GM23338 (cell line): ENCODE measurements around the gene PLEKHH3. TPM values are rescaled to one million over a fixed set of nuclear protein-coding genes. Genes with fewer than 3 reads are reported as not detected.

Experiments
- ATAC-seq: fragments of 200-7000 bp; cut with Tn5 transposase; 3 replicates; pipeline ENCODE4 v1.9.1; 2020
- DNase-seq: peaks from one replicate; pipeline ENCODE4 v3.0.0-alpha.2; 2015; ENCODE audit warnings: low spot score
- H2AFZ ChIP-seq: fragments of 200-600 bp; sonication (generic); 2 replicates; pipeline ENCODE4 v1.8.0; 2016; ENCODE audit warnings: antibody characterized with exemption, mild to moderate bottlenecking, moderate library complexity
- H3F3A ChIP-seq: fragments of 200-600 bp; sonication (generic); replicated peaks from 2 replicates; pipeline ENCODE4 v1.8.0; 2017; ENCODE audit warnings: antibody characterized with exemption, mixed run types, low read depth
- H3K27ac ChIP-seq: fragments of 200-600 bp; sonication (generic); 2 replicates; pipeline ENCODE4 v1.6.1; 2016; ENCODE audit warnings: low read depth
- H3K27me3 ChIP-seq: fragments of 200-600 bp; sonication (generic); 2 replicates; pipeline ENCODE4 v1.8.0; 2016; ENCODE audit warnings: mild to moderate bottlenecking, mixed run types, moderate library complexity; ENCODE audit not compliant: insufficient read depth
- H3K36me3 ChIP-seq: fragments of 200-600 bp; sonication (generic); 2 replicates; pipeline ENCODE4 v1.8.0; 2016; ENCODE audit warnings: mild to moderate bottlenecking; ENCODE audit not compliant: insufficient read depth
- H3K4me1 ChIP-seq: fragments of 200-600 bp; sonication (generic); 2 replicates; pipeline ENCODE4 v1.8.0; 2016; ENCODE audit warnings: mild to moderate bottlenecking, moderate library complexity; ENCODE audit not compliant: insufficient read depth
- H3K4me2 ChIP-seq: fragments of 200-600 bp; sonication (generic); 2 replicates; pipeline ENCODE4 v1.7.1; 2017; ENCODE audit warnings: mixed run types
- H3K4me3 ChIP-seq: fragments of 200-600 bp; sonication (generic); 2 replicates; pipeline ENCODE4 v1.6.1; 2016; ENCODE audit warnings: mixed run types
- H3K79me2 ChIP-seq: fragments of 200-600 bp; sonication (generic); replicated peaks from 2 replicates; pipeline ENCODE4 v1.8.0; 2017; ENCODE audit warnings: mild to moderate bottlenecking; ENCODE audit not compliant: insufficient read depth
- H3K9me2 ChIP-seq: fragments of 200-600 bp; sonication (generic); 2 replicates; pipeline ENCODE4 v1.8.0; 2017; ENCODE audit not compliant: insufficient read depth
- H4K20me1 ChIP-seq: fragments of 200-600 bp; sonication (generic); replicated peaks from 2 replicates; pipeline ENCODE4 v1.8.0; 2017; ENCODE audit warnings: mild to moderate bottlenecking; ENCODE audit not compliant: insufficient read depth
- H3K27ac Mint-ChIP-seq: 2 replicates; pipeline ENCODE4 v1.8.0; 2020; ENCODE audit warnings: inconsistent platforms, mild to moderate bottlenecking, moderate library complexity, mixed read lengths
- H3K27me3 Mint-ChIP-seq: 3 replicates; pipeline ENCODE4 v1.8.0; 2022; ENCODE audit warnings: low read depth, mild to moderate bottlenecking, moderate library complexity, mixed read lengths, inconsistent platforms; ENCODE audit not compliant: insufficient read depth, poor library complexity
- H3K36me3 Mint-ChIP-seq: 3 replicates; pipeline ENCODE4 v1.8.0; 2021; ENCODE audit warnings: low read depth, mild to moderate bottlenecking, inconsistent platforms, moderate library complexity, mixed read lengths
- H3K4me1 Mint-ChIP-seq: 3 replicates; pipeline ENCODE4 v1.8.0; 2020; ENCODE audit warnings: mild to moderate bottlenecking, inconsistent platforms, mixed read lengths
- H3K4me3 Mint-ChIP-seq: 3 replicates; pipeline ENCODE4 v1.8.0; 2021; ENCODE audit warnings: moderate library complexity, mild to moderate bottlenecking, inconsistent platforms, mixed read lengths
- H3K9me3 Mint-ChIP-seq: 3 replicates; pipeline ENCODE4 v1.8.0; 2020; ENCODE audit warnings: moderate library complexity, mild to moderate bottlenecking, inconsistent platforms, mixed read lengths
- ETS1 ChIP-seq: IDR thresholded peaks from 2 replicates; pipeline ENCODE4 v1.6.1; 2016; ENCODE audit warnings: antibody characterized with exemption
- EZH2 ChIP-seq: fragments of 200-600 bp; sonication (generic); IDR thresholded peaks from one replicate; pipeline ENCODE4 v1.8.0; 2017; ENCODE audit warnings: antibody characterized with exemption, mild to moderate bottlenecking, low read depth; ENCODE audit not compliant: unreplicated experiment
- JUNB ChIP-seq: IDR thresholded peaks from one replicate; pipeline ENCODE4 v1.6.1; 2016; ENCODE audit warnings: antibody characterized with exemption; ENCODE audit not compliant: unreplicated experiment
- NANOG ChIP-seq: IDR thresholded peaks from 2 replicates; pipeline ENCODE4 v1.6.1; 2016; ENCODE audit warnings: antibody characterized with exemption, borderline replicate concordance
- POLR2AphosphoS5 ChIP-seq: IDR thresholded peaks from 2 replicates; pipeline ENCODE4 v1.6.1; 2016; ENCODE audit warnings: antibody characterized with exemption, low read depth
- STAT1 ChIP-seq: IDR thresholded peaks from one replicate; pipeline ENCODE4 v1.6.1; 2016; ENCODE audit warnings: antibody characterized with exemption; ENCODE audit not compliant: unreplicated experiment
- ZNF114 ChIP-seq: fragments of 250-450 bp; sonication (Bioruptor Pico); IDR thresholded peaks from 2 replicates; pipeline ENCODE4 v1.5.0; 2020; ENCODE audit warnings: mild to moderate bottlenecking, moderate library complexity
- ZNF462 ChIP-seq: fragments of 250-450 bp; sonication (Bioruptor Pico); IDR thresholded peaks from 2 replicates; pipeline ENCODE4 v1.5.0; 2020; ENCODE audit warnings: mild to moderate bottlenecking, moderate library complexity
- polyA plus RNA-seq: library from polyadenylated mRNA; unstranded; fragments of >200 nt; fragmentation: Nextera tagmentation; extraction: Ambion mirVana; gene quantifications from 2 replicates; pipeline ENCODE4 v1.2.1, GENCODE V29; 2016
- total RNA-seq: library from RNA; depleted of rRNA; stranded (reverse); fragments of >200 nt; shearing (Covaris generic); gene quantifications from 2 replicates; pipeline ENCODE4 v1.2.3, GENCODE V29; 2014

Gene PLEKHH3
- total and polyA plus RNA-seq, 2 experiments from 2014 or later = 10.9 to 24.2 TPM

- no peak overlapping the region for H3K27ac ChIP-seq
- H2AFZ ChIP-seq = no peak overlapping the region
- no peaks in the 10 kb centered on the region for H3F3A ChIP-seq
- peaks cover 39% of the 10 kb centered on the region for H3K36me3 Mint-ChIP-seq
- H3K27me3 Mint-ChIP-seq = no peaks in the 10 kb centered on the region
- H3K9me3 Mint-ChIP-seq = no peaks in the 10 kb centered on the region; the same call in 2 of the 3 replicates
- H3K36me3 ChIP-seq = peaks cover 6% of the 10 kb centered on the region; the same call in 1 of the 2 replicates
- H3K27ac Mint-ChIP-seq = no peak overlapping the region
- ATAC-seq (no peak), DNase-seq (no peak)
- H3K79me2 ChIP-seq = no peaks in the 10 kb centered on the region
- H4K20me1 ChIP-seq = 0 out of 2 replicates have a peak, but pooled peaks cover 6% of the 10 kb centered on the region
- no peak overlapping the region for H3K4me3 Mint-ChIP-seq
- H3K4me3 ChIP-seq = no peak overlapping the region
- H3K4me1 ChIP-seq = no peaks in the 10 kb centered on the region
- H3K4me1 Mint-ChIP-seq = no peaks in the 10 kb centered on the region
- H3K27me3 ChIP-seq = no peaks in the 10 kb centered on the region
- TF ChIP-seq ZNF462 (no peak), JUNB (no peak), EZH2 (no peak), POLR2AphosphoS5 (no peak), ETS1 (no peak), ZNF114 (CRISPR knock-in tag) (no peak), NANOG (no peak), STAT1 (no peak)
- H3K9me2 ChIP-seq = no peaks in the 10 kb centered on the region
- H3K4me2 ChIP-seq = no peak overlapping the region
Observed at GRCh38 chr17:42704837-42705494, 28.2 kb upstream of the PLEKHH3 start.
